Ramos (cell line): ENCODE measurements around the gene ARHGDIA.

ENCODE experiments used
- in situ Hi-C: fragments of 300-500 bp; cut with MboI; formaldehyde crosslinking; loops from one replicate; pipeline ENCODE4 v1.14.3; 2022; ENCODE audit warnings: low sequenced_read_pairs; ENCODE audit not compliant: unreplicated experiment

ARHGDIA gene

DNA sequence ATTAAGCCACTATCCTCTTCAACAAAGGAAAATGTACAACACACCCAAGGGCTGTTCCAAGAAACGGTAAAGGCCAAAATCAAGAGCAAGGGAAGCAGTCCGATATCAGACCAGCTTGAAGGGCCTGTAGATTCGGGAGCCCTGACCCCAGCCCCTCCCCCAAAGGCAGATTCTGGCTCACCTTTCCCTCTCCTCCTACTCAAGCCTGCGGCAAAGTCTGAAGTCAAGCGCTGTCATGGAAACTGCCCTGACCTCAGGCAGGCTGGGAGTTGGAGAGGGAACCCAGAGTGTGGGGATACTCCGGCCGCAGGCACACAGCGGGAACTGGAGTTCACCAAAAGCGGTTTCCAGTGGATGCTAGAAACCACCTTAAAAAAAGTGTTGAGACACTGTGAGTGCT, 18.5 kb upstream of the ARHGDIA start:
- in situ Hi-C loops: no loop called here

- in situ Hi-C loops: no loop called here
Measured at GRCh38 chr17:81888988-81889595, 18.0 kb upstream of the ARHGDIA start.

DNA sequence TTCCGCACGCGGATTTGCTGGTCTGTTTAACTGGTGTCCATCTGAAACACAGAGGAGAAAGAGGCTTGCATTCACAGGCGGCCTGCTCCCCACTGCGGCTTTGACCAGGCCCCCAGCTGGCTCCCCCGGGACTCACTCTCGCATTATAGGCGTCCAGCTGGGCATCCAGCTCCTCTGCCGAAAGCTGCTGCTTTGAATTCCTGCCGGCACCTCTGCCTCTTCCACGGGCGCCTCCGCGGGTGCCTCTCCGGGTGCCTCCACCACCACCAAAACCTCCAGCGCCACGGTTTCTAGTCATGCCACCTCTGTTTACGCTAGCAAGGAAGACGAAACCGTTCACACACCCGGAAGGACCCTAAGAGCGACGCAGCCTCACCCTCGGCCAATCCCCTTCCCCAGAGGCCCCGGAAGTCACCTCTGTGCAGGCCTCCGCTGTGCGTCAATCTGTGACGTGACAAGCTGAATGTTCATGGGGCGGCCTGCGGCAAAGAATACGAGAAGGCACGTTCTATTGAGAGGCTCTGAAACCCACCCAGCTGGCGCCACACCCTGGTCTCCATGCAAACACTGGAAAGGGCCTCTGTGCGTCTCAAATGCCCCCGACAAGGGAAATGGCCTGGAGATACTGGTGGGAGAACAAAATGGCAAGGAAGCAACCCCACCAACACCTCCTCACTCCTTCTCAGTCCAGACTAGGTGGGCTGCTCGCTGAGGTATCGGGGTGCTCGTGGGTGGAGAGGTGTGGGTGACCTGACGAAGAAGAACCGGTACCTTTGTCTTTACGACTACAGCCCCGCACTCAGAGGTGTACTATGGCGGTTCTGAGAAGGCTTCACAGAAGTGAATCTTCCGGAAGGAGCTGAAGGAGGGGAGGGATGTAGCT, 17.2 kb upstream of the ARHGDIA start:
- in situ Hi-C loops: no loop called here

- in situ Hi-C loops: no loop called here
Measured at GRCh38 chr17:81885869-81886548, 14.9 kb upstream of the ARHGDIA start.

GRCh38 chr17:81885454-81885853, 14.3 kb upstream of the ARHGDIA start:
- in situ Hi-C loops: no loop called here

GRCh38 chr17:81884968-81885367, 13.8 kb upstream of the ARHGDIA start:
- in situ Hi-C loops: no loop called here

DNA sequence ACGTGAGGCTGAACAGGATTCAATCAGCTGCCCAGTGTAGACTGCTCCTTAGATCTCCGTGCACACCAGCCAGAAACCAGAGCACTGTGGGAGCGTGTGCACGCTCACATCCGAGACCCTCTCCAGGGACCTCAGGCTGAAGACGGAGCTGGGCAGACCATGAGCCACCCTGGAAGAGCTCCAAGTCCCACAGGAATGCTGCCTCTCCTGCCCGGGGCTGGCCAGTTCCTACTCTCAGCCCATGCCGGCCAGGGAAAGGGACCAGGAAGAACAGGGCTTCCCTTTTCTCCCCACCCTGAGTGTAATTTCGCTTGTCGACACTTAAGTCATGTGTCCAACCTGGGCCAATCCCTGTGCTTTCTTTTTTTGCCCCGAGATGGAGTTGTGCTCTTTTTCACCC, 13.4 kb upstream of the ARHGDIA start:
- in situ Hi-C loops: no loop called here

DNA sequence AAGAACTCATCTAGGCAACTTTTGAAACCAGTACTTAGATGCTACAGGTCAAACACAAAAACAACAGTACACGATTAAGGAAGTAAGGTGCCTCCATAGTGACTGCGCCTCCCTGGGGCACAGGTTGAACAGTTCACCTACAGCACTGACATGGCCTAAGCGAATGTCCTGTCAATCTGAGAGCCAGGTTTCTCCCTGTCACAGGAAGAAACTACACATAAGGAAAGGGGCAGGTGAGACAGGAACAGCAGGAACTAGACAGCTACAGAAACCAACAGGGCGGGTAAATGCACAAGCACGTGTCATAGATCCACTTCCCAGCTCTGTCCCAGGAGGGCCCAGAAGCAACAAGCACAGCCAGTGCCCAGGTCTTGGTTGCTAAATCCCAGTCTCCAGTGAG, 8.0 kb upstream of the ARHGDIA start:
- in situ Hi-C loops: no loop called here

DNA sequence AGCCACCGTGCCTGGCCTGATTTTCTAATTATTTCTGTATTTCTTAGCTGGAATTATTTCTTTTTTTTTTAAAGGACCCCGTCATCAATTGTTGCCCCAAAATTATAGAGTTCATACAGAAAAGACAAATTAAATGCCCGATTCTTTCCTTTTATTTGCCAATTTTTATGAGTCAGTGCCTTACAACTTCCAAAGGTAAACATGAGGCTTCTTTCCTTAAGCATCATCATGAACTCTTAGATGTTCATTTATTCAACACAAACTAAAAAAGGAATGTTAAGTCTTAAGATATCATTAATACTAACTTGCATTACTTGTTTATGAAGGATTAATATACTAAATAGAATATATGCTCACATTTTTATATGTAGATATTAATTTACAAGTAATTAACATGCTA, 7.2 kb upstream of the ARHGDIA start:
- in situ Hi-C loops: no loop called here

DNA sequence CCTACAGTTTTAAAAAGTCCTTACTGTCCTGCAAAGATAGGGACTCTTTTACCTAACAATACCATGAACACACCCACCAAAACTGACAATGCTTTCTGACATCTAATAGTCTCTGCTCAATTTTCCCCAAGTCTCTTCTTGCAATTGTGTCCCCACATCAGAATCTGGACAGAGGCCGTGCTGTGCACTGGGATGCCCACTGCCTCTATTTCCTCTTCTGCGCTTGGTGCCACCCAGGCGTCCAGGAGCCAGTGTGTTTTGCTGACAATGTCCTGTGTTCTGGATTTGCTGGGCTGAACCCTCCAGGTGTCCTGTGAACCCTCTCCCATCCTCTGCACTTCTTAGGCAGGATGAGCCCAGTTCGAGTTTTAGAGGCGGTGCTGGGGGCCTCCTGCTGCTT, 6.4 kb upstream of the ARHGDIA start:
- in situ Hi-C loops: no loop called here

GRCh38 chr17:81871387-81872230, 472 bp upstream of the ARHGDIA start:
- in situ Hi-C loops: no loop called here

- in situ Hi-C loops: no loop called here
Measured at GRCh38 chr17:81870131-81870980, 781 bp downstream of the ARHGDIA start.

DNA sequence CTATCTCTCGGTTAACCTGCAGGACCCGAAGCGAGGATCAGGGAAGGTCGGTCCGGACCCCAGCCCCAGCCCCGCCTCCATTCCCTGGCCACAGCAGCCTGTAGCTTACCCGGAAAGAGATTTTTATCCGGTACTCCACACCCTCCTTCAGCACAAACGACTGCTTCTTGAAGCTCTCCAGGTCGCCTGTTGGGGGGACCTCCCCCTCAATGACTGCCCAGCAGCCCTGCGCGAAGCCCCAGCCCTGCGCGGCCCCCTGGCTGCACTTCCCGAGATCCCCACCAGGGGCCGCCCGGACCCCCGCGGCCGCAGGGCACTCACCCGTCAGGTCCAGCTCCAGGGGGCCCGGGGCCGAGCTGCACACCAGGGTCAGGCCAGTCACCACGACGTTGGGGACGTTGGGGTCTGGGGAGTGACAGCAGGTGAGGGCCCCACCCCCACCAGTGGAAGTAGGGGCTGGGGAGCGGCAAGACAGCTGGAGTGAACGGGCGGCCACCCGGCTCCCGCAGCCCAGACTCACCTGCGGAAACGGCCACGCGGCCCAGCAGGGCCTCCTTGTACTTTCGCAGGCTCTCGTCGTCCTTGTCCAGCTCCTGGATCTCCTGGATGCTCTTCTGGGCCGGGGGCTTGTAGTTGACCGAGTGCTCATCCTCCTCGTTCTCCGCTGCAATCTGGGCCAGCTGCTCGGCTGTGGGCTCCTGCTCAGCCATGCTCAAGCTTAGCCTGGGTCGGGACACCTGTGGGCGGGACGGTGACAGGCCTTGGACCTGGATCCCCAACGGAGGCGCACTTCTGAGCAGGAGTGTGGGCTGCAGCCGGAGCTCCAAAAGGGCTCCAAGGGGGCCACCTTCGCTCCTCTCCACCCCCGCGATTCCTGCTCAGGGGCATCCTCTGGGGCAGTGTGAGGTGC, 1.7 kb downstream of the ARHGDIA start:
- in situ Hi-C loops: no loop called here

DNA sequence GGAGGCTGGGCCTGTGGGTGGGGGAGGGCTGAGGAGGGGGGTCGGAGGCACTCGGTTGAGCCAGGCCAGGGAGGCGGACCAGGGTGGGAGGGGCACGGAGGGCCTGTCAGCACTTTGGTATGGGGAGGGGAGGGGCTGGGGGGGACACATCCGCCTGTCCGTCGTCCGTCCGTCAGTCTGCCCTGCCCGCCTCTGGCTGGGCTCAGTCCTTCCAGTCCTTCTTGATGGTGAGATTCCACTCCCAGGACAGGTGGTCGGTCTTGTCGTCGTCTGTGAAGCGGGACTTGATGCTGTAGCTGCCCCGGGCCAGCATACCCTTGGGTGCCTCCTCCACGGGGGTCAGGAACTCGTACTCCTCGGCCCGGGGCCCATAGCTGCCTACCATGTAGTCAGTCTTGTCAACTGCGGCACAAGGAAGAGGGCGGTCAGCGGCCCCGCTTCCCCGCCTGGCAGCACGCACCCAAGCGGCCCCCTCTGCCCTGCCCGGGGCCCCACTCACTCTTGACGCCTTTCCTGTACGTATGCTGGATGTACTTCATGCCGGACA, 2.4 kb downstream of the ARHGDIA start:
- in situ Hi-C loops: no loop called here

DNA sequence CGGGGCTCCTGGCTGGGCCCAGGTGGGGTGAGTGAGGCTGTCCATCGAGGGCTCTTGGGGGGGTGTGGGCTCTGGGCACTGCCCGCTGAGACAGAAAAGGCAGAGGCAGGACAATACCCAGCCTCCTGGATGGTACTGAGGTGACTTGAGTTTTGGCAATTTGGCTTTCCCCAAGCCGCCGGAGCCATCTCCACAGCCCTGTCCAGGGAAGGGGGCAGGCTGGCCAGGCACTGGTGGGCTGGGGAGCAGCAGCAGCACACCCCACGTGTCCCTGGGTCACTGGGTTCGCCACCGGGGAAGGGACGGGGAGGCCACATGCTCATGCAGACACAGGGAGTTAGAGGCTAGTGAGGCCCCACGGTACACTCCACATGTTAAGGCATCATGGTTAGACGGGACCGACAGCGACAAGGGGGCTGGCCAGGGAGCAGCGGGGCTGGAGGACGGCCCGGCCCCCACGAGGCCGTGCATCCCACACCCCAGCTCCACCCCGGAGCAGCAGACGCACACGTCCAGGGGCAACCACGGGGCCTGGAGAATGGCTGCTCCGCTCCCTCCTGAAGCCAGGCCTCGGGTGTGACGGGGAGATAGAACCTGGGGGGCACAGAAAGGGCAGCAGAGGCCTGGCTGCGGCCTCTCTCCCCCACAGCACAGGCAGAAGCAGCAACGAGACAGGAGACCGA, 3.0 kb downstream of the ARHGDIA start:
- in situ Hi-C loops: no loop called here

GRCh38 chr17:81867170-81867990, 3.8 kb downstream of the ARHGDIA start:
- in situ Hi-C loops: no loop called here
